GM18502 (cell line): ENCODE data around the gene KRTAP10-11.

Experiments
- ATAC-seq: cut with Tn5 transposase; IDR thresholded peaks from one replicate; pipeline ENCODE4 v1.9.1; 2021; ENCODE audit warnings: mild to moderate bottlenecking; ENCODE audit not compliant: unreplicated experiment, poor library complexity

The KRTAP10-11 gene

DNA sequence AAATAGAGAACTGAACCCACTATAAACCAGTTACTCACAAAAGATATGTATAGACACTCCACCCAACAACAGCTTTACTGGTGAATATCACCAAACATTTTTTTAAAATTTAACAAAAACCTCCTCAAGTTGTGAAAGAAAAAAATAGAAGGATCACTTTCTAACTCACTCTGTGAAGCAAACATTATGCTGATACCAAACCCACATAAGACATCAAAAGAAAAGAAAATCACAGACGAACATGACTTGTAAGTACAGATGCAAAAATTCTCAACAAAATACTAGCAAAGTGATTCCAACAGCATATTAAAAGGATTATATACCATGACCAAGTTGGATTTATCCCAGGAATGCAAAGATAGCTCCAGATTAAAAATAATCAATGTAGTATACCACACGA, 45.5 kb downstream of the KRTAP10-11 start:
- ATAC-seq = no peak

DNA sequence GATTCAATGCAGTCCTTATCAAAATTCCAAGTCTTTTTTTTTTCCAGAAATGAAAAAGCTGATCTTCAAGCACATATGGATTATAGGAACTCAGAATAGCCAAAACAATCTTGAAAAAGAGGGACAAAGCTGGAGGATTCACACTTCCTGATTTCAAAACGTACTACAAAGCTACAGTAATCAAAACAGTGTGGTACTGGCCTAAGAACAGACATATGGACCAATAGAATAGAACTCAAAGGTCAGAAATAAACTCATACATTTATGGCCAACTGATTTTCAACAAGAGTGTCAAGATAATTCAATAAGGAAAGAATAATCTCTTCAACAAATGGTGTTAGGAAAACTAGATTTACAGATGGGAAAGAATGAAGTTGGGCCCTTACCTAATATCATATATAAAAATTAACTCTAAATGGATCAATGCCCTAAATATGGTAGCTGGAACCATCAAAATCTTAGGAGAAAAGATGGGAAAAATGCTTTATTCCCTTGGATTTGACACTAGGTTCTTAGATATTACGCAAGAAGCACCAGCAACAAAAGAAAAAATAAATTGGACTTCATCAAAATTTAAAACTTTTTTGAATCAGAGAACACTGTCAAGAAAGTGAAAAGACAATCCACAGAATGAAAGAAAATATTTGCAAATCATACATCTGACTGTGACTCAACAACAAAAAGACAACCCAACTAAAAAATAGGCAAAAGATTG, 46.7 kb downstream of the KRTAP10-11 start:
- ATAC-seq = no peak

GRCh38 chr21:44694776-44695175, 48.6 kb downstream of the KRTAP10-11 start:
- ATAC-seq = no peak

GRCh38 chr21:44695184-44695583, 49.0 kb downstream of the KRTAP10-11 start:
- no peak for ATAC-seq

GRCh38 chr21:44695641-44696040, 49.4 kb downstream of the KRTAP10-11 start:
- ATAC-seq = no peak

DNA sequence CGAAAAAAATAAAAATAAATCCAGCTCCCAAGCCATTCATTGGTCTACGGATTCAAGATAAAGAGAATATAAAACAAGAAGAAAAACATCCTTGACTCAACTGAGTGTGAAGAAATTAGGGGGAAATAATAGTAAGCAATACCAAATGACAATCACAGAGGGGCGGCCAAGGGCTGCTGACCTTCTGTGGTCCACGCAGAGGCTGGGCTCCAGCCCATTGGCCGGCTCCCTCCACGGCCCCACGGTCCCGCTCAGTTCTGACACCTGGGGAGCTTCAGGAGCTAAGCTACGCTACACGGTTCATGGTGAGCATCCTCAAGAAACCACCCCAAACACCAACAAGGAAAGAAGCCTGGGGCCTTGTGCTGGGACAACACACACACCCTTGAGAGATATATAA, 50.4 kb downstream of the KRTAP10-11 start:
- no peak for ATAC-seq
